Neural cell (in vitro differentiated cells): ENCODE results near the gene ZNF316. TPM values are rescaled to one million over a fixed set of nuclear protein-coding genes. Genes with fewer than 3 reads are reported as not detected.

Experiments used
- H2AFZ ChIP-seq: fragments of 200-600, 300-800 bp; sonication (generic), shearing (Covaris generic); 2 replicates; pipeline ENCODE4 v1.6.0; 2014; ENCODE audit warnings: low read depth, mild to moderate bottlenecking, antibody characterized with exemption, low read length, moderate library complexity
- H3F3A ChIP-seq: fragments of 200-600 bp; shearing (Covaris generic); 2 replicates; pipeline ENCODE4 v1.6.1; 2016; ENCODE audit warnings: mild to moderate bottlenecking, moderate library complexity, mixed read lengths, antibody characterized with exemption, low read length; ENCODE audit not compliant: insufficient read depth, poor library complexity, severe bottlenecking
- H3K27ac ChIP-seq: fragments of 200-600, 300-800 bp; sonication (generic), shearing (Covaris generic); 2 replicates; pipeline ENCODE4 v1.5.1; 2014; ENCODE audit warnings: mild to moderate bottlenecking, low read length, moderate library complexity
- H3K27me3 ChIP-seq: fragments of 300-800, 200-600 bp; sonication (generic), shearing (Covaris generic); 2 replicates; pipeline ENCODE4 v1.6.0; 2014; ENCODE audit warnings: mild to moderate bottlenecking, low read depth, low read length, moderate library complexity; ENCODE audit not compliant: insufficient read depth
- H3K36me3 ChIP-seq: fragments of 300-800, 200-600 bp; sonication (generic), shearing (Covaris generic); 2 replicates; pipeline ENCODE4 v1.5.1; 2014; ENCODE audit warnings: mild to moderate bottlenecking, antibody characterized with exemption, low read length, moderate library complexity; ENCODE audit not compliant: insufficient read depth
- H3K4me2 ChIP-seq: fragments of 300-800, 200-600 bp; sonication (generic), shearing (Covaris generic); 2 replicates; pipeline ENCODE4 v1.6.0; 2014; ENCODE audit warnings: mild to moderate bottlenecking, low read length
- H3K4me3 ChIP-seq: fragments of 300-800, 200-600 bp; sonication (generic), shearing (Covaris generic); 2 replicates; pipeline ENCODE4 v1.5.1; 2014; ENCODE audit warnings: mild to moderate bottlenecking, low read length, moderate library complexity
- H3K79me2 ChIP-seq: fragments of 200-600 bp; shearing (Covaris generic); replicated peaks from 2 replicates; pipeline ENCODE4 v1.6.0; 2014; ENCODE audit warnings: mild to moderate bottlenecking, low read length, moderate library complexity; ENCODE audit not compliant: insufficient read depth
- H3K9ac ChIP-seq: fragments of 300-800, 200-600 bp; sonication (generic), shearing (Covaris generic); 2 replicates; pipeline ENCODE4 v1.6.1; 2016; ENCODE audit warnings: mild to moderate bottlenecking, low read length, mixed read lengths
- H3K9me2 ChIP-seq: fragments of 200-600 bp; shearing (Covaris generic); 2 replicates; pipeline ENCODE4 v1.6.1; 2016; ENCODE audit warnings: mild to moderate bottlenecking, low read length, mixed read lengths; ENCODE audit not compliant: insufficient read depth
- H3K9me3 ChIP-seq: fragments of 200-600, 300-800 bp; sonication (generic), shearing (Covaris generic); 2 replicates; pipeline ENCODE4 v1.6.1; 2016; ENCODE audit warnings: mild to moderate bottlenecking, mixed run types, low read length, moderate library complexity, mixed read lengths
- H4K20me1 ChIP-seq: fragments of 200-600 bp; shearing (Covaris generic); 2 replicates; pipeline ENCODE4 v1.6.1; 2016; ENCODE audit warnings: mild to moderate bottlenecking, mixed run types; ENCODE audit not compliant: insufficient read depth
- EP300 ChIP-seq: fragments of 450-650 bp; conservative IDR thresholded peaks from 2 replicates; pipeline ENCODE4 v1.6.1; 2014; ENCODE audit warnings: antibody characterized with exemption, mild to moderate bottlenecking, moderate library complexity; ENCODE audit not compliant: poor library complexity, severe bottlenecking
- EZH2 ChIP-seq: fragments of 200-600, 300-800 bp; shearing (Covaris generic), sonication (generic); IDR thresholded peaks from 2 replicates; pipeline ENCODE4 v1.6.1; 2014; ENCODE audit warnings: antibody characterized with exemption, low read length, borderline replicate concordance, mild to moderate bottlenecking; ENCODE audit not compliant: insufficient read depth, poor library complexity, severe bottlenecking
- MXI1 ChIP-seq: fragments of 450-650 bp; conservative IDR thresholded peaks from 2 replicates; pipeline ENCODE4 v1.6.1; 2014; ENCODE audit warnings: antibody characterized with exemption, mild to moderate bottlenecking; ENCODE audit not compliant: poor library complexity, severe bottlenecking
- POLR2AphosphoS5 ChIP-seq: IDR thresholded peaks from 2 replicates; pipeline ENCODE4 v1.6.1; 2012
- RAD21 ChIP-seq: fragments of 450-650 bp; conservative IDR thresholded peaks from 2 replicates; pipeline ENCODE4 v1.6.1; 2014; ENCODE audit warnings: antibody characterized with exemption, mild to moderate bottlenecking, moderate library complexity
- SMC3 ChIP-seq: fragments of 450-650 bp; conservative IDR thresholded peaks from 2 replicates; pipeline ENCODE4 v1.6.1; 2014; ENCODE audit warnings: antibody characterized with exemption, mild to moderate bottlenecking, moderate library complexity; ENCODE audit not compliant: poor library complexity
- TAF1 ChIP-seq: IDR thresholded peaks from 2 replicates; pipeline ENCODE4 v1.6.1; 2012; ENCODE audit warnings: low read depth
- polyA plus RNA-seq: library from polyadenylated mRNA; depleted of rRNA; stranded (reverse); fragments of >200 nt; gene quantifications from 2 replicates; pipeline ENCODE4 v1.2.3, GENCODE V29; 2014
- TF ChIP-seq, protein P1 (sequence below): IDR thresholded peaks from 2 replicates; pipeline ENCODE4 v1.6.1; 2012; ENCODE audit warnings: borderline replicate concordance
- TF ChIP-seq, protein P2 (sequence below): fragments of 450-650 bp; IDR thresholded peaks from 2 replicates; pipeline ENCODE4 v1.5.1; 2014; ENCODE audit warnings: antibody characterized with exemption, mild to moderate bottlenecking, moderate library complexity; ENCODE audit not compliant: poor library complexity, severe bottlenecking

ZNF316 gene
- polyA plus RNA-seq, 1 donor from 2014 or later: 22.2 TPM

DNA sequence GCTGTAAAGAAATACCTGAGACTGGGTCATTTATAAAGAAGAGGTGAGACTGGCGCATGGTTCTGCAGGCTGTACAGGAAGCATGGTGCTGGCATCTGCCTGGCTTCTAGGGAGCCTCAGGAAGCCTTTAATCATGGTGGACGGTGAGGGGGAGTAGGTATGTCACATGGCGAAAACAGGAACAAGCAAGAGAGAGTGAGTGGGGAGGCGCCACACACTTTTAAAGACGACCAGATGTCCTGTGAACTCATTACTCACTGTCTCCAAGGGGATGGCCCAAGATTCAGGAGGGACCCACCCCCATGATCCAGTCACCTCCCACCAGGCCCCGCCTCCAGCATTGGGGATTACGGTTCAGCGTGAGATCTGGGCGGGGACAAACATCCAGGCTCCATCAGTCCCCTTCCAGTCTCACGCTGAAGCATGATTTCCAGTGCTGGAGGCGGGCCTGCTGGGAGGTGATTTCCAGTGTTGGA is 3.2 kb downstream of the ZNF316 start:
- H3K27me3 ChIP-seq: no peaks in the 10 kb centered on the region
- H3K4me3 ChIP-seq: no peak overlapping the region
- TF ChIP-seq EP300 (no peak), RAD21 (no peak), TAF1 (no peak), EZH2 (no peak), POLR2AphosphoS5 (no peak)
- no peak overlapping the region for H3K4me2 ChIP-seq
- H3F3A ChIP-seq: no peaks in the 10 kb centered on the region
- H4K20me1 ChIP-seq: no peaks in the 10 kb centered on the region
- H3K36me3 ChIP-seq: no peaks in the 10 kb centered on the region
- no peak overlapping the region for H3K27ac ChIP-seq
- no peaks in the 10 kb centered on the region for H3K9me3 ChIP-seq
- H2AFZ ChIP-seq: no peak overlapping the region
- H3K9ac ChIP-seq: no peak overlapping the region
- no peaks in the 10 kb centered on the region for H3K9me2 ChIP-seq
- peaks cover 31% of the 10 kb centered on the region for H3K79me2 ChIP-seq

DNA sequence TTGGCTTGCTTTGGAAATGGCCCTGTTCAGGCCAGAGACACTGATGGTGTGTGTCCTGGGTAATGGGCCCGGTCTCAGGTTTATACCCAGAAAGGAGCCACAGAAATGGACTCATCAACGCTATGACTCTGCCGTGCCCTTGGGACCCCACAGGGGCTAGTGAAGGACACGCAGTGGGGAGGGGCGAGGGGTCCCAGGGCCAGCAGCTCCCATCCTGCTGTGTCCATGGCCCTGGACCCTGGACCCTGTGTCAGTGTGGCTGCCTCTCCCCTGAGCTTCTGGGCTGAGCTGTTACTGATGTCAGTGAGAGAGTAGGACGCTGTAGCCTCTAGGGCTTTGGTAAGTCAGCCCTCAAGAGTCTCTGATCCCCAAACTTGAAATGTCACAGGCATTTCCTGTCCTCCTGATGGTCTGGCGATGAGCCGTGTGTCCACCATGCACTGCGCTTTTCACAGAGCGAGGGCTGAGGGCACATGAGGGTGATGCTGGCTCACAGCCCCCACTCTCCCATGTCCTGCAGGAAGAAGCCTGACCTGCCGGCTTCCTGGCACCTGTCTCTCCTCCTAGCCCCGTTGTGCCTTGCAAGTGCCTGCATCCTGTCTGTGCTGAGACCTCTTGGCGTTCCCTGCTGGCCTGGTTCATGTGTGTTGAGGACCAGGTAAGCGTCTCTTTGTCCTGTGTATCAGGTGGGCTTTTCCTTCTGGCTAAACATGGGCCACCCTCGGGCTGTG is 4.4 kb downstream of the ZNF316 start:
- no peak for TF ChIP-seq RAD21
- TF ChIP-seq, protein P1, sequence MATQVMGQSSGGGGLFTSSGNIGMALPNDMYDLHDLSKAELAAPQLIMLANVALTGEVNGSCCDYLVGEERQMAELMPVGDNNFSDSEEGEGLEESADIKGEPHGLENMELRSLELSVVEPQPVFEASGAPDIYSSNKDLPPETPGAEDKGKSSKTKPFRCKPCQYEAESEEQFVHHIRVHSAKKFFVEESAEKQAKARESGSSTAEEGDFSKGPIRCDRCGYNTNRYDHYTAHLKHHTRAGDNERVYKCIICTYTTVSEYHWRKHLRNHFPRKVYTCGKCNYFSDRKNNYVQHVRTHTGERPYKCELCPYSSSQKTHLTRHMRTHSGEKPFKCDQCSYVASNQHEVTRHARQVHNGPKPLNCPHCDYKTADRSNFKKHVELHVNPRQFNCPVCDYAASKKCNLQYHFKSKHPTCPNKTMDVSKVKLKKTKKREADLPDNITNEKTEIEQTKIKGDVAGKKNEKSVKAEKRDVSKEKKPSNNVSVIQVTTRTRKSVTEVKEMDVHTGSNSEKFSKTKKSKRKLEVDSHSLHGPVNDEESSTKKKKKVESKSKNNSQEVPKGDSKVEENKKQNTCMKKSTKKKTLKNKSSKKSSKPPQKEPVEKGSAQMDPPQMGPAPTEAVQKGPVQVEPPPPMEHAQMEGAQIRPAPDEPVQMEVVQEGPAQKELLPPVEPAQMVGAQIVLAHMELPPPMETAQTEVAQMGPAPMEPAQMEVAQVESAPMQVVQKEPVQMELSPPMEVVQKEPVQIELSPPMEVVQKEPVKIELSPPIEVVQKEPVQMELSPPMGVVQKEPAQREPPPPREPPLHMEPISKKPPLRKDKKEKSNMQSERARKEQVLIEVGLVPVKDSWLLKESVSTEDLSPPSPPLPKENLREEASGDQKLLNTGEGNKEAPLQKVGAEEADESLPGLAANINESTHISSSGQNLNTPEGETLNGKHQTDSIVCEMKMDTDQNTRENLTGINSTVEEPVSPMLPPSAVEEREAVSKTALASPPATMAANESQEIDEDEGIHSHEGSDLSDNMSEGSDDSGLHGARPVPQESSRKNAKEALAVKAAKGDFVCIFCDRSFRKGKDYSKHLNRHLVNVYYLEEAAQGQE: no peak
- Histone ChIP-seq H3K79me2 (peaks cover 31% of the 10 kb centered on the region), H3K4me2 (no peak overlapping the region), H3K9me2 (no peaks in the 10 kb centered on the region), H3K9me3 (no peaks in the 10 kb centered on the region), H3K9ac (no peak overlapping the region), H3K27ac (no peak overlapping the region), H3K4me3 (no peak overlapping the region), H3K36me3 (no peaks in the 10 kb centered on the region), H2AFZ (no peak overlapping the region), H3K27me3 (no peaks in the 10 kb centered on the region), H4K20me1 (no peaks in the 10 kb centered on the region), H3F3A (no peaks in the 10 kb centered on the region)

DNA sequence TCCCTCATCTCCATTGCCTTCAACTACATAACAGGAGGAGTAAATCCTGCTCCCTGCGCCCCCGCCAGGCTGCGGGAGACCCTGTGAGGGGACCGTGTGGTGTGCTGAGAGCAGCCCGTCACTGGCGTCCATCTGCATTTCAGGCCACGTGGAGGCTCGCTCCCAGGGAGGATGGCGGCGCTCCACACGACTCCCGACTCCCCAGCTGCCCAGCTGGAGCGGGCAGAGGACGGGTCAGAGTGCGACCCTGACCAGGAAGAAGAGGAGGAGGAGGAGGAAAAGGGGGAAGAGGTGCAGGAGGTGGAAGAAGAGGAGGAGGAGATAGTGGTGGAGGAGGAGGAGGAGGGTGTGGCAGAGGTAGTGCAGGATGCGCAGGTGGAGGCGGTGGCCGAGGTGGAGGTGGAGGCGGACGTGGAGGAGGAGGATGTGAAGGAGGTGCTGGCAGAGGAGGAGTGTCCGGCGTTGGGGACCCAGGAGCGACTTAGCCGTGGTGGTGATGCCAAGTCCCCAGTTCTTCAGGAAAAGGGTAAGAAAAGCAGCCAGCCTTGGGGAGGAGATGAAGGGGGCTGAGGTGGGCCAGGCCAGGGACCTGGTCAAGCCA is 5.2 kb downstream of the ZNF316 start:
- no peaks in the 10 kb centered on the region for H3K36me3 ChIP-seq
- H3K27me3 ChIP-seq: no peaks in the 10 kb centered on the region
- H3K27ac ChIP-seq: no peak overlapping the region
- no peak overlapping the region for H2AFZ ChIP-seq
- H3K79me2 ChIP-seq: peaks cover 31% of the 10 kb centered on the region
- H3K9me3 ChIP-seq: no peaks in the 10 kb centered on the region
- no peaks in the 10 kb centered on the region for H4K20me1 ChIP-seq
- H3K4me2 ChIP-seq: no peak overlapping the region
- H3K9ac ChIP-seq: no peak overlapping the region
- no peaks in the 10 kb centered on the region for H3K9me2 ChIP-seq
- no peak overlapping the region for H3K4me3 ChIP-seq
- no peaks in the 10 kb centered on the region for H3F3A ChIP-seq
- no peak for TF ChIP-seq EZH2
- no peak for TF ChIP-seq RAD21
- TF ChIP-seq, protein P2, sequence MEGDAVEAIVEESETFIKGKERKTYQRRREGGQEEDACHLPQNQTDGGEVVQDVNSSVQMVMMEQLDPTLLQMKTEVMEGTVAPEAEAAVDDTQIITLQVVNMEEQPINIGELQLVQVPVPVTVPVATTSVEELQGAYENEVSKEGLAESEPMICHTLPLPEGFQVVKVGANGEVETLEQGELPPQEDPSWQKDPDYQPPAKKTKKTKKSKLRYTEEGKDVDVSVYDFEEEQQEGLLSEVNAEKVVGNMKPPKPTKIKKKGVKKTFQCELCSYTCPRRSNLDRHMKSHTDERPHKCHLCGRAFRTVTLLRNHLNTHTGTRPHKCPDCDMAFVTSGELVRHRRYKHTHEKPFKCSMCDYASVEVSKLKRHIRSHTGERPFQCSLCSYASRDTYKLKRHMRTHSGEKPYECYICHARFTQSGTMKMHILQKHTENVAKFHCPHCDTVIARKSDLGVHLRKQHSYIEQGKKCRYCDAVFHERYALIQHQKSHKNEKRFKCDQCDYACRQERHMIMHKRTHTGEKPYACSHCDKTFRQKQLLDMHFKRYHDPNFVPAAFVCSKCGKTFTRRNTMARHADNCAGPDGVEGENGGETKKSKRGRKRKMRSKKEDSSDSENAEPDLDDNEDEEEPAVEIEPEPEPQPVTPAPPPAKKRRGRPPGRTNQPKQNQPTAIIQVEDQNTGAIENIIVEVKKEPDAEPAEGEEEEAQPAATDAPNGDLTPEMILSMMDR: no peak
- no peak for TF ChIP-seq SMC3
- no peak for TF ChIP-seq TAF1
- TF ChIP-seq, protein P1: no peak
- TF ChIP-seq EP300: no peak
- TF ChIP-seq MXI1: no peak
- TF ChIP-seq POLR2AphosphoS5: no peak
